Measurements from ENCODE around the gene MGAT5. TPM values are rescaled to one million over a fixed set of nuclear protein-coding genes. Genes with fewer than 3 reads are reported as not detected.
A peak's percentile ranks its signal among the peaks of the same experiment; 100 is the strongest.

Gene MGAT5
- total RNA-seq, 3 donors from 2014 or later (not counting 1 experiment from before 2014, with no cell fraction given), result 39.7 to 58.2 (median 57.0) TPM

DNA sequence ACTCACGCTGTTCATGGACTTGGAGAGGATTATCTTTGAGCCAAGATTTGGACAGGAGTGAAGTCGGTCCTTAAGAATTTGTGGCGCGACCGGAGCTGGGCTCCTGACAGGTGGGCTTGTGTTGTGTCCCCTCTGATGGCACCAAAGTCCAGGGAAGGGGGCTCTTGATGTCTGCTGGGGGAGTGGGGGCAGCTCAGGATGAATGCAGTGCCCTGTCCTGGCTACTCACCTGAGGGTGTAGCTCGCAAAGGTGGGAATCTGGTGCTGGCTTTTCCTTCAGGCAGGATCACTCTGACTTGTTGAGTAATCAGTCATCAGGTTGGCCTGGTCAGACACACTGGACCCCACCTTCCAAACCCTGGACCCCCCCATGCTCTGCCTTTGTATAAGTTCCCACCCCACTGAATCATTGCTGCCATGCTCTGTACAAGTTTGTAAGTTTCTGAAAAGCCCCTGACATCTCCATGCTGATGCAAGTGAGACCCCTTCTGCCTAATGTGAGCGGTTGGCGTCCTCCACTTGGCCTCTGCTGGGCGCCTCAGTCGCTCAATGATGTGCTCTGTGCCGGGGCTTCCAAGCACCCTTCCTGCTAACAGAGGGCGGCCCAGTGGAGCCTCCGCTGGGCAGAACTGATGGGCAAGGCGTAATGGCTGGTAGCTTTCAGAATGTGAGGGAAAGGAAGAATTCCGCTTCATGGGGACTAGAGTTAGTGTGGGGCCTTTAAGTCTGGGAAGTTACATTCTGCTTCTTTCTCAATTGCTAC, 196.1 kb downstream of the MGAT5 start:
- H3K36me3 ChIP-seq (ENCODE audit: control insufficient read depth, insufficient read depth, low read length), result peaks cover 25% of the 10 kb centered on the region
- 97% methylated on average over 15 of the region's 15 CpGs for WGBS (ENCODE audit: insufficient coverage)
- intact Hi-C loops (cut with micrococcal nuclease), result loop anchor here (2.0 to 10.0 kb wide), 2 partner anchors 275 to 331 kb away; no protein-coding TSS in a partner anchor
- ATAC-seq (no peak), DNase-seq (no peak)
- H3K4me3 Mint-ChIP-seq, result no peak overlapping the region
- H3K27me3 ChIP-seq (ENCODE audit: control insufficient read depth, insufficient read depth, low read length), result no peaks in the 10 kb centered on the region
- peaks cover 4 to 6% of the 10 kb centered on the region in 2 donors for H3K4me1 Mint-ChIP-seq
- no peaks in the 10 kb centered on the region for H3K27me3 Mint-ChIP-seq (ENCODE audit: low read depth in 2 of 2)
- H3K9me3 ChIP-seq (ENCODE audit: control insufficient read depth, insufficient read depth, low read length), result no peaks in the 10 kb centered on the region
- no peak overlapping the region for H3K27ac ChIP-seq (ENCODE audit: low read length)
- no peak overlapping the region for H3K4me3 ChIP-seq (ENCODE audit: low read length)
- H3K9me3 Mint-ChIP-seq, result no peaks in the 10 kb centered on the region
- TF ChIP-seq, protein P1, sequence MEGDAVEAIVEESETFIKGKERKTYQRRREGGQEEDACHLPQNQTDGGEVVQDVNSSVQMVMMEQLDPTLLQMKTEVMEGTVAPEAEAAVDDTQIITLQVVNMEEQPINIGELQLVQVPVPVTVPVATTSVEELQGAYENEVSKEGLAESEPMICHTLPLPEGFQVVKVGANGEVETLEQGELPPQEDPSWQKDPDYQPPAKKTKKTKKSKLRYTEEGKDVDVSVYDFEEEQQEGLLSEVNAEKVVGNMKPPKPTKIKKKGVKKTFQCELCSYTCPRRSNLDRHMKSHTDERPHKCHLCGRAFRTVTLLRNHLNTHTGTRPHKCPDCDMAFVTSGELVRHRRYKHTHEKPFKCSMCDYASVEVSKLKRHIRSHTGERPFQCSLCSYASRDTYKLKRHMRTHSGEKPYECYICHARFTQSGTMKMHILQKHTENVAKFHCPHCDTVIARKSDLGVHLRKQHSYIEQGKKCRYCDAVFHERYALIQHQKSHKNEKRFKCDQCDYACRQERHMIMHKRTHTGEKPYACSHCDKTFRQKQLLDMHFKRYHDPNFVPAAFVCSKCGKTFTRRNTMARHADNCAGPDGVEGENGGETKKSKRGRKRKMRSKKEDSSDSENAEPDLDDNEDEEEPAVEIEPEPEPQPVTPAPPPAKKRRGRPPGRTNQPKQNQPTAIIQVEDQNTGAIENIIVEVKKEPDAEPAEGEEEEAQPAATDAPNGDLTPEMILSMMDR (IDR thresholded peaks at IDR 0.05), result no peak
- no peaks in the 10 kb centered on the region for H3K36me3 Mint-ChIP-seq
- H3K27ac Mint-ChIP-seq, result no peak overlapping the region
- H3K4me1 ChIP-seq (ENCODE audit: control insufficient read depth, insufficient read depth, low read length), result no peaks in the 10 kb centered on the region

DNA sequence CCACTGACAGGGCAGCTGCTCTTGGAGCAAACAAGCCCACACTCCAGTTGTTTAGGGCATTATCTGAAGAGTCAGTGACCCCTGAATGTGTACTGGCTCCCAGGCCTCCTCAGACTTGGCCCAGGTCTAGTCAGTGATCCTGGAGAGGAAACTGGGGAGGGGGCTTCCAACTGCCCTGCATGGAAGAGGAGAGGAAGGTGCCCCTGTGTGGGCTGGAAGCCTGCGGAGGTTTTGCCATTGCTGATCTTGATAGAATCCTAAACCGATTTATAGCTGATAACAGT, 197.4 kb downstream of the MGAT5 start:
- WGBS (ENCODE audit: insufficient coverage), result 50% methylated on average over 2 of the region's 2 CpGs
- Histone ChIP-seq H3K36me3 (ENCODE audit: control insufficient read depth, insufficient read depth, low read length) (peaks cover 25% of the 10 kb centered on the region), H3K27ac (ENCODE audit: low read length) (no peak overlapping the region), H3K4me1 (ENCODE audit: control insufficient read depth, insufficient read depth, low read length) (no peaks in the 10 kb centered on the region), H3K4me3 (ENCODE audit: low read length) (no peak overlapping the region), H3K27me3 (ENCODE audit: control insufficient read depth, insufficient read depth, low read length) (no peaks in the 10 kb centered on the region), H3K9me3 (ENCODE audit: control insufficient read depth, insufficient read depth, low read length) (no peaks in the 10 kb centered on the region)
- no peaks in the 10 kb centered on the region for H3K36me3 Mint-ChIP-seq
- no peaks in the 10 kb centered on the region for H3K27me3 Mint-ChIP-seq (ENCODE audit: low read depth in 2 of 2)
- no peak for DNase-seq
- ATAC-seq, result no peak
- H3K4me1 Mint-ChIP-seq, result peaks cover 4 to 6% of the 10 kb centered on the region in 2 donors
- TF ChIP-seq, protein P1 (IDR thresholded peaks at IDR 0.05), result no peak
- peak overlapping the region; percentile 2 for H3K4me3 Mint-ChIP-seq
- peak overlapping the region in 1 of 2 donors; percentile 19 for H3K27ac Mint-ChIP-seq
- intact Hi-C loops (cut with micrococcal nuclease), result loop anchor here (1.0 to 10.0 kb wide), 3 partner anchors 274 to 447 kb away; no protein-coding TSS in a partner anchor
- no peaks in the 10 kb centered on the region for H3K9me3 Mint-ChIP-seq

GRCh38 chr2:134452042-134452733, 198.3 kb downstream of the MGAT5 start:
- Mint-ChIP-seq H3K27me3 (ENCODE audit: low read depth in 2 of 2) (no peaks in the 10 kb centered on the region), H3K9me3 (no peaks in the 10 kb centered on the region), H3K4me1 (peaks cover 4 to 6% of the 10 kb centered on the region in 2 donors), H3K36me3 (no peaks in the 10 kb centered on the region), H3K4me3 (no peak overlapping the region), H3K27ac (no peak overlapping the region)
- H3K9me3 ChIP-seq (ENCODE audit: control insufficient read depth, insufficient read depth, low read length), result no peaks in the 10 kb centered on the region
- H3K4me3 ChIP-seq (ENCODE audit: low read length), result no peak overlapping the region
- DNase-seq (no peak), ATAC-seq (no peak)
- peaks cover 25% of the 10 kb centered on the region for H3K36me3 ChIP-seq (ENCODE audit: control insufficient read depth, insufficient read depth, low read length)
- H3K27me3 ChIP-seq (ENCODE audit: control insufficient read depth, insufficient read depth, low read length), result no peaks in the 10 kb centered on the region
- 90% methylated on average over 8 of the region's 9 CpGs for WGBS (ENCODE audit: insufficient coverage)
- intact Hi-C loops (cut with micrococcal nuclease), result loop anchor here (10.0 kb wide), 1 partner anchor 273 kb away; no protein-coding TSS in a partner anchor
- TF ChIP-seq, protein P1 (IDR thresholded peaks at IDR 0.05), result no peak
- H3K27ac ChIP-seq (ENCODE audit: low read length), result no peak overlapping the region
- no peaks in the 10 kb centered on the region for H3K4me1 ChIP-seq (ENCODE audit: control insufficient read depth, insufficient read depth, low read length)
